ENCODE data around the gene CYP2W1.
A peak's percentile ranks its signal among the peaks of the same experiment; 100 is the strongest.

The CYP2W1 gene

GRCh38 chr7:983616-984071 is 663 bp downstream of the CYP2W1 start:
- no peak for DNase-seq (ENCODE audit: low read depth)

DNA sequence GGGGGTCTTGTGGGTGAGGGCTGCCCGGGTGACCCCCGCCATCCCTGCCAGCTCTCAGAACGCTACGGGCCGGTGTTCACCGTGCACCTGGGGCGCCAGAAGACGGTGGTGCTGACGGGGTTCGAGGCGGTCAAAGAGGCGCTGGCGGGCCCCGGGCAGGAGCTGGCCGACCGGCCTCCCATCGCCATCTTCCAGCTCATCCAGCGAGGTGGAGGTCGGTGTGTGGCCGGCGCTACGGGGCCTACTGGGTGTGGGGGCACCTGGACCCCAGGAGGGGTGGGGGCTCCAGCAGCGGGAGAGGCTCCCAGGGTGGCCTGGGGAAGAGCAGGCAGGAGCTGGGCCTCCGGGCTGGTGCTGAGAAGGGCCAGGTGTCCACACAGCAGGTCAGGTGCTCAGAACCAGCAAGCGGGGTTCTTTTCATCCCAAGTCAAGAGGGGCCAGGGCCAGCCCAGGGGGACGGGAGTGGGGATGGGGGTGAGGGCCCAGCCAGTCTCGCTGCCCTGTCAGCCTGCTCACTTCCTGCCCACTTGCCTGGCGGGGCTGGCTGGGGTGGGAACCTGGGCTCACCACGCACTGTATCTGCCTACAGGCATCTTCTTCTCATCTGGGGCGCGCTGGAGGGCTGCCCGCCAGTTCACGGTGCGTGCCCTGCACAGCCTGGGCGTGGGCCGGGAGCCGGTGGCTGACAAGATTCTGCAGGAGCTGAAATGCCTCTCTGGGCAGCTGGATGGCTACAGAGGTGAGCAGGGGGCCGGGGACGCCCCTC is 1.6 kb downstream of the CYP2W1 start:
- DNase-seq (ENCODE audit: low read depth), result no peak

- DNase-seq (ENCODE audit: low read depth), result no peak
Observed at GRCh38 chr7:985127-985416, 2.1 kb downstream of the CYP2W1 start.

DNA sequence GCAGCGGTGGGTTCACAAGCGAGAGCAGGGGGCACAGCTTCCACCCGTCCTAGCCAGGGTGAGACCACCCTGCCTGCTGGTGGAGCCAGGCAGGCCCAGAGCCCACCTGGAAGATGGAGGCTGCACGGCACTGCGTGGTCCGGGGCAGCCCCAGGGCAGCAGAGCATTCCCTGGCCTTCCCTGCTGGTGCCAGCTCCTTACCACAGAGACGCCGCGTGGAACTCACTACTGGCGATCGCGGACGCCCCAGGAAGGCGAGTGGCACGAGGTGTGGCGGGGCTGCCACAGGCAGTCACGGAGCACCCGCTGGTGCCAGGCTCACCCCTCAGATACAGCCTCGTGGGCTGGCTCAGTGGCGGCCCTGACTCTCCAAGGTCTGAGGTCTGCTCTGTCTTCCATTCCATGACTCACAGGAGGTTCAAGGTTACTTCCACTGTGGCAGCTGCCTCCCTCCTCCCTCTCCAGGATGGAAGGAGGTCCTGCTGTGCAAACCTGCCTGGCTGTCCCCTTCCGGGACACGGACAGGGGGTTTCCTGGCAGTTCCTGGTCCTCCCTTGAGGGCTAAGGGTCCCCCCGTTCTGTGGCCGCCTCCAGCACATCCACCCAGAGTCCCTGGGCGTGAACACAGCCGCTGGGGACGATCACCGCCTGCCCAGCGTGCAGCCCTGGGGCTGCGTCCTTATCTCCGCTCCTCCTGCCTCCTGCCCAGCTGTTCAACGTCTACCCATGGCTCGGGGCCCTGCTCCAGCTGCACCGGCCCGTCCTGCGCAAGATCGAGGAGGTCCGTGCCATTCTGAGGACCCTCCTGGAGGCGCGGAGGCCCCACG is 3.1 kb downstream of the CYP2W1 start:
- DNase-seq (ENCODE audit: low read depth), result peak; percentile 77

GRCh38 chr7:986766-987751 is 4.1 kb downstream of the CYP2W1 start:
- DNase-seq (ENCODE audit: low read depth), result no peak

DNA sequence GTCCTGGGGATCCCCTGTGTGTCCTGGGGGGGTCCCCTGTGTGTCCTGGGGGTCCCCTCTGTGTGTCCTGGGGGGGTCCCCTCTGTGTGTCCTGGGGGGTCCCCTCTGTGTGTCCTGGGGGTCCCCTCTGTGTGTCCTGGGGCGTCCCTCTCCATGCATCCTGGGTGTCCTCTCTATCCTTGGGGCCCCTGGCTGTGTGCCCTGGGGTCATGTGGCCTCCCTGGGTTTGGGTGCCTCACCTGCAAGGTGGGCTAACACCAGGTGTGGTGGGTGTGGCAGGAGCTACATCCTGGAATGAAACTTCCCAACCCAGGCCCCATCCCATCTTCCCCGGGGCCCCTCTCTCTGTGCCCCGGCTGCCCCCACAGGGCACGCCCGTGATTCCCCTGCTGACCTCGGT is 4.9 kb downstream of the CYP2W1 start:
- no peak for DNase-seq (ENCODE audit: low read depth)

GRCh38 chr7:988426-988911 is 5.5 kb downstream of the CYP2W1 start:
- DNase-seq (ENCODE audit: low read depth), result peak; percentile 51

DNA sequence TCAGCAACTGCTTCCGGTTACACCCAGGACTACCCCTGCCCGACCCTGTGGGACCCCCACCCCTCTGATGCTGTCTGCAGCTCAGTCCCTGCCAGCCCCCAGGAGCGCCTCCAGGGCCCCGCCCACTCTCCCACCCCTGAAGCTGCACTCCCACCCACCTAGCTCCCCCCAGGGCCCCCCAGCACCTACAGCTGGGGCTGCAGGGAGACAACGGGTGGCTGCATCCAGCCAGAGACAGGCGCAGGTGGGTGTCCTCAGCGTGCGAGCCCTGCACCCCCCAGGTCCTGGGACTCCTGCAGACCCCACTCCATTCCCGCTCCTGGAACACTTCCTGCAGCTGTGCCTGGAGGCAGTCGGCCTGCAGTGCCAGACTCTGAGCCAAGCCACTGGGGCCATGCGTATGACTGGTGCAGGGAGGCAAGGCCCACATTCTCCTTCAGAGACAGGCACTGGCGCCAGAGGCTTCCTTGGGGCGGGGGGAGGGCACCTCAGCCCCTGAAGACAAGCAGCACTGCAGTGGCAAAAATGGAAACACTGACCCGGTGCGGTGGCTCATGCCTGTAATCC is 6.1 kb downstream of the CYP2W1 start:
- DNase-seq (ENCODE audit: low read depth), result no peak

GRCh38 chr7:990352-990932 is 7.5 kb downstream of the CYP2W1 start:
- DNase-seq (ENCODE audit: low read depth), result no peak

- DNase-seq (ENCODE audit: low read depth), result no peak
Observed at GRCh38 chr7:990933-991728, 8.2 kb downstream of the CYP2W1 start.

DNA sequence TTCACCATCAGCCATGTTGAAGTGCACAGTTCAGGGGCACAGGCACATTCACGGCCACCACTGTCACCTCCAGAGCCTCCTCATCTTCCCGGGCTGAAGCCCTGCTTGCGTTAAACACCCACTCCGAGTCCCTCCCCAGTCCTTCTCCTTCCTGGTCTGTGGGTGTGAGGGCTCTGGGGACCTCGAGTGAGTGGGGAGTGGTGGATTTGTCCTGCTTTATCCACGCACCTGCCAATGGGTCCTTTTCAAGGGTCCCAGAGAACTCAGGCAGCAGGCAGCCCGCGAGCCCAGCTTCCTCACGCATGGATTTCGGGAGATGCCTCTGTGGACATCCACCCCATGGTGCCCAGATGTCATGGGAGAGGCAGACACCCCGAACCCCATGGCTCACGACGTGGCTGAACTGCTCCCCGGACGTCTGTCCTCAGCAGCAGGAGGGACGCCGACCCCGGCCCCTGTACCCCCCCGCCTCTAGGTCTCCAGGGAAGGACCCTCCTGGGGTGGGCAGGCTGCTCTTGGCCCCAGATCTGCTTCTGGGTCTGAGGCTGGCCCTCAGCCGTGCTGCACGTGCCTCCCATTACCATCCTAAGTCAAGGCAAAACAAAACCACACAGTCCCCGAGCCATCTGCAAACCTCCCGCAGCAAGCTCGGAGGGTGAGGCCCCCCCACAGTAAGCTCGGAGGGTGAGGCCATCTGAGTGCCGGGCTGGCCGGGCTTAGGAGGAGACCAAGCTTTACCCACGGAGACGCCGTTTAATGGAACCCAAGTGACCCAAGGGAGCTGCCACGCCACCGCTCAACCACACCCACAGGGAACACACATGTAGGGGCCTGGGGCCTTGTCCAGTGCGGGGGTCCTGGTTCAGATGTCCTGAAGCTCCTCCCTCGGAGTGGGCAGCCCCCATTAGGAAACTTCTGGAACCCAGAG is 9.0 kb downstream of the CYP2W1 start:
- no peak for DNase-seq (ENCODE audit: low read depth)

- DNase-seq (ENCODE audit: low read depth), result peak; percentile 90
Observed at GRCh38 chr7:992709-993607, 10.0 kb downstream of the CYP2W1 start.

GRCh38 chr7:994592-995308 is 11.8 kb downstream of the CYP2W1 start:
- no peak for DNase-seq (ENCODE audit: low read depth)

- DNase-seq (ENCODE audit: low read depth), result no peak
Observed at GRCh38 chr7:995571-995970, 12.6 kb downstream of the CYP2W1 start.

DNA sequence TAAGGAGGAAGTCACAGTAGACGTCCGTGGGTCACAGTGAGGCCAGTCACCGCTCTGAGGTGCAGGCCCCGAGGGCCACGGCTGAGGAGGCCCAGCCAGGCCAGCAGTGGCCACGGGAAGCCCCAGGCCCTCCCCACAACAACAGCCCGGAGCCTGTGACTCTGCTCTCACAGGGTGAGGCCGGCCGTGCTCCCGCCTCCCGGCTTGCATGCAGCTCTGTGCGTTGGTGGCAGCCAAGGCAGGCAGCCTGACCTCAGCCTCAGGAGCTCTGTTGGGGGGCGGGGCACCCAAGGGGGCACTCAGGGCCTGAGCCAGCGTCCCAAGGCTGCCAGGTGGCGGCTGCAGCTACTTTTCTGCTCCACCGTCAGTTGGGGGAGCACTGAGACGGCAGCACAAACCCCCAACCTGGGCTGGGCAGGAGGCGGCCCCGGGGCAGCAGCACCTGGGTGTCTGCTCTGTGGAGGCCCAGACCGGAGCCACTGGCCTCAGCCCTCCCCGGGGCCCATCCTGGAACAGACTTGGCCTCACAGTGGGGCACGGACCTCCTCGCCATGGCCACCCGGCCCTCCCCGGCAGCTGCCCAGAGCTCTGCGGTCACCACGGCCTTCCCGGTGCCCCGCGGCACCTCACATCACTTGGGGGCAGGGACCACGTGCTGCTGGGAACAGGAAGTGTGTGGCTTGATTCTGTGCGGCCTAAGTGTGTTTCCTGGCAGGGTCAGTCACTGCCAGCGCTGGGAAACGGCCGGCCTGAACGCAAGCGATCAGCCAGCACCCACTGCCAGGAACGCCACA is 13.3 kb downstream of the CYP2W1 start:
- no peak for DNase-seq (ENCODE audit: low read depth)

DNA sequence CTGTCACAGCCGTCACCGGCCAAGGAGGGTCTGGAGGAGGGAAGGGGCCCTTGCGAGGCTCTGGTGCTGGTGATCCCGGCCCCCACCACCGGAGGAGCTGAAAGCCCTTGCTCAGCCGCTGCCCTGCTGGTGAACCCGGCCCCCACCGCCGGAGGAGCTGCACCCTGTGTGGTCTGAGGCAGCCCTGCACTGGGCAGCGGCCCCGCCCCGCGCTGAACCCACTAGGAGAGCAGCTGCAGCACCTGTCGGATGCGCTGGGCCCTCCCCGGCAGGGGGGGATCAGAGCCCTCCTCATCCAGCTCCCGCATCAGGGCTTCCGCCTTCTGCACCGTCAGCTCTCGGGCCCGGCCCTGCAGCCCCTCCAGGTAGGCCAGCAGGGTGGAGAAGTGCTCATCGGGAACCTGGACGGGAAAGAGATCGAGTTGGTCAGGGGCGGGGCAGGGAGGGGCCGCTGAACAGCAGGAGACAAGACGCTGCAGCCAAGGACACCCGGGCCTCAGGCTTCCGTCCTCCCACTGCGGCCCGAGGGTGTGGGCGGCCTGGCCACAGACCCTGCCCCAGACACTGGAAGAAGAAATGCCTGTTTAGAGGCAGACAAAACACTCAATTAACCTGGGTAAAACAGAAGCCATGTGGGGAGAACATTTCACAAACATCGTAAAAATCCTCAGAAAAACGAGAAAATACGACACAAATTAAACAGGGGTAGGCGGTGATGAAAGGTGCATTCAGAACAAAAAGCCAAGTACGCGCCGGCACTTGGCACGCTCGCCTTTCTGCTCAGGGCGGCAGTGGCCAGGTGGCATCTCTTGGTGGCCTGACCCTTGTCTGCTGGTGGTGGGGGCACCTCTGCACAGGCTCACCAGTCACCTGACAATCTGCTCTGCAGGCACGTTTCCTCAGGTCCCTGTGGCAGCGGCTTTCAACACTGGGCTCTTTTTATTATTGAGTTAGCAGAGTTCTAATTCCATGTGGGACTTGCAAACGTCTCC is 14.7 kb downstream of the CYP2W1 start:
- DNase-seq (ENCODE audit: low read depth), result no peak
